H1 (cell line): ENCODE results near the gene C22orf31. TPM values are rescaled to one million over a fixed set of nuclear protein-coding genes. Genes with fewer than 3 reads are reported as not detected.

Source experiments
- CTCF ChIA-PET: fragments of 300-600 bp; sonication (Branson Sonifier 250); formaldehyde crosslinking; loops from one replicate; lab custom pipeline; 2021; ENCODE audit not compliant: partially characterized antibody; lab: Charles Lee
- POLR2A ChIA-PET: fragments of 300-600 bp; sonication (Branson Sonifier 250); formaldehyde crosslinking; loops from one replicate; lab custom pipeline; 2021; ENCODE audit warnings: inconsistent platforms; ENCODE audit not compliant: partially characterized antibody; lab: Charles Lee
- DNase-seq, 2 experiments: peaks; one replicate each; pipeline versions ENCODE4 v3.0.0 to v3.0.0-alpha.2; 2010 to 2022; ENCODE audit warnings: low spot score in 2 of 2, low read depth in 1 of 2, mixed read lengths in 1 of 2
- FAIRE-seq: peaks from 2 replicates; lab custom pipeline; 2011; peaks lifted over from hg19 to GRCh38; lab: Jason Lieb, UNC
- H2AFZ ChIP-seq: 2 replicates; pipeline ENCODE4 v1.8.1; 2012; ENCODE audit warnings: low read length, inconsistent platforms
- H2AK5ac ChIP-seq: 2 replicates; pipeline ENCODE4 v1.6.1; 2013; ENCODE audit warnings: low read depth, low read length
- H2BK120ac ChIP-seq: replicated peaks from 2 replicates; pipeline ENCODE3; 2013; ENCODE audit warnings: low read depth, low read length, inconsistent platforms
- H2BK12ac ChIP-seq: 2 replicates; pipeline ENCODE4 v1.6.1; 2013; ENCODE audit warnings: low read depth, low read length
- H2BK15ac ChIP-seq: 2 replicates; pipeline ENCODE4 v1.6.1; 2013; ENCODE audit warnings: low read length
- H2BK20ac ChIP-seq: 2 replicates; pipeline ENCODE4 v1.6.1; 2013; ENCODE audit warnings: low read length
- H2BK5ac ChIP-seq: 2 replicates; pipeline ENCODE4 v1.6.1; 2013; ENCODE audit warnings: low read depth, low read length
- H3K14ac ChIP-seq: 2 replicates; pipeline ENCODE4 v1.6.1; 2013; ENCODE audit warnings: inconsistent platforms; ENCODE audit not compliant: insufficient read length
- H3K18ac ChIP-seq: 2 replicates; pipeline ENCODE4 v1.6.1; 2013; ENCODE audit warnings: low read length; ENCODE audit errors: extremely low read depth
- H3K23ac ChIP-seq: 2 replicates; pipeline ENCODE4 v1.6.1; 2013; ENCODE audit warnings: inconsistent platforms; ENCODE audit not compliant: insufficient read length
- H3K23me2 ChIP-seq: 2 replicates; pipeline ENCODE4 v1.6.1; 2013; ENCODE audit warnings: low read depth, low read length
- H3K27ac ChIP-seq: 2 replicates; pipeline ENCODE4 v1.6.1; 2011; ENCODE audit warnings: low read depth, low read length, inconsistent platforms
- H3K27me3 ChIP-seq, 4 experiments: replicated peaks in 1 of 4; 1 replicate in 1 of 4; 2 replicates in 3 of 4; pipeline versions ENCODE4 v1.6.1 to v1.8.1; 2011 to 2013; ENCODE audit warnings: low read length in 3 of 4, mild to moderate bottlenecking in 3 of 4, inconsistent platforms in 2 of 4, mixed read lengths in 2 of 4, moderate library complexity in 1 of 4; ENCODE audit not compliant: control insufficient read depth in 3 of 4, insufficient read depth in 3 of 4; ENCODE audit errors: extremely low read depth in 1 of 4
- H3K36me3 ChIP-seq, 4 experiments: 2 replicates each; pipeline versions ENCODE4 v1.6.1 to v1.8.1; 2011 to 2013; ENCODE audit warnings: mild to moderate bottlenecking in 4 of 4, low read length in 3 of 4, moderate library complexity in 2 of 4, control low read depth in 1 of 4, inconsistent platforms in 1 of 4; ENCODE audit not compliant: insufficient read depth in 4 of 4, control insufficient read depth in 2 of 4
- H3K4ac ChIP-seq: replicated peaks from 2 replicates; pipeline ENCODE3; 2013; ENCODE audit warnings: low read length, low read depth, mixed read lengths, inconsistent platforms; ENCODE audit not compliant: insufficient read length
- H3K4me1 ChIP-seq, 4 experiments: replicated peaks in 1 of 4; 1 replicate in 1 of 4; 2 replicates in 3 of 4; pipeline versions ENCODE4 v1.6.1 to v1.8.1; 2011 to 2013; ENCODE audit warnings: low read length in 3 of 4, inconsistent platforms in 2 of 4, mixed read lengths in 1 of 4; ENCODE audit not compliant: insufficient read depth in 4 of 4, control insufficient read depth in 3 of 4
- H3K4me2 ChIP-seq, 2 experiments: 2 replicates each; pipeline versions ENCODE4 v1.6.1 to v1.8.1; 2011 to 2013; ENCODE audit warnings: low read depth in 2 of 2, low read length in 2 of 2, control low read depth in 1 of 2, inconsistent platforms in 1 of 2, mild to moderate bottlenecking in 1 of 2; ENCODE audit not compliant: insufficient read depth in 1 of 2
- H3K4me3 ChIP-seq, 4 experiments: fragments of 200-600, 300-600 bp in 1 of 4; sonication (generic), shearing (Covaris generic), sonication (Bioruptor Twin) in 1 of 4; 2 replicates each; pipeline versions ENCODE4 v1.5.1 to v1.8.1; 2011 to 2016; ENCODE audit warnings: low read length in 4 of 4, low read depth in 3 of 4, control low read depth in 2 of 4, inconsistent platforms in 2 of 4, mild to moderate bottlenecking in 2 of 4, mixed read lengths in 1 of 4, moderate library complexity in 1 of 4; ENCODE audit not compliant: insufficient read depth in 2 of 4; ENCODE audit errors: extremely low read depth in 1 of 4
- H3K56ac ChIP-seq: replicated peaks from 2 replicates; pipeline ENCODE3; 2013; ENCODE audit warnings: low read depth, mild to moderate bottlenecking, mixed read lengths, low read length, inconsistent platforms; ENCODE audit not compliant: insufficient read length
- H3K79me1 ChIP-seq: 2 replicates; pipeline ENCODE4 v1.6.1; 2013; ENCODE audit warnings: low read depth, low read length, control low read depth
- H3K79me2 ChIP-seq, 2 experiments: 2 replicates each; pipeline versions ENCODE4 v1.6.1 to v1.8.1; 2012 to 2013; ENCODE audit warnings: low read length in 2 of 2, mild to moderate bottlenecking in 2 of 2, inconsistent platforms in 1 of 2; ENCODE audit not compliant: insufficient read depth in 2 of 2, control insufficient read depth in 1 of 2
- H3K9ac ChIP-seq, 4 experiments: replicated peaks in 1 of 4; 1 replicate in 1 of 4; 2 replicates in 3 of 4; pipeline versions ENCODE4 v1.6.1 to v1.8.1; 2011 to 2013; ENCODE audit warnings: low read depth in 3 of 4, low read length in 3 of 4, control low read depth in 2 of 4, mild to moderate bottlenecking in 2 of 4, moderate library complexity in 2 of 4, inconsistent platforms in 1 of 4; ENCODE audit errors: extremely low read depth in 1 of 4
- H3K9me3 ChIP-seq, 2 experiments: 2 replicates each; pipeline versions ENCODE4 v1.6.1 to v1.8.1; 2012 to 2013; ENCODE audit warnings: mild to moderate bottlenecking in 2 of 2, moderate library complexity in 2 of 2, control low read depth in 1 of 2, inconsistent platforms in 1 of 2, low read depth in 1 of 2, low read length in 1 of 2, mixed read lengths in 1 of 2; ENCODE audit not compliant: insufficient read depth in 2 of 2
- H4K20me1 ChIP-seq, 2 experiments: replicated peaks in 1 of 2; 2 replicates each; pipeline versions ENCODE3 to v1.8.1; 2011 to 2013; ENCODE audit warnings: inconsistent platforms in 2 of 2, low read length in 2 of 2, mild to moderate bottlenecking in 1 of 2; ENCODE audit not compliant: insufficient read depth in 2 of 2, control insufficient read depth in 1 of 2
- H4K5ac ChIP-seq: 2 replicates; pipeline ENCODE4 v1.6.1; 2013; ENCODE audit warnings: low read length, low read depth, mixed read lengths, inconsistent platforms; ENCODE audit not compliant: insufficient read length
- H4K8ac ChIP-seq: 2 replicates; pipeline ENCODE4 v1.8.0; 2013; ENCODE audit warnings: mild to moderate bottlenecking, moderate library complexity, low read length, inconsistent platforms; ENCODE audit not compliant: insufficient read depth; ENCODE audit errors: extremely low read depth
- H4K91ac ChIP-seq: replicated peaks from 2 replicates; pipeline ENCODE3; 2013; ENCODE audit warnings: low read length, mixed read lengths, inconsistent platforms; ENCODE audit not compliant: insufficient read length
- CHD2 ChIP-seq: IDR thresholded peaks from 2 replicates; pipeline ENCODE4 v1.6.1; 2012; ENCODE audit warnings: low read length, improper control_type of control experiment
- EZH2 ChIP-seq: fragments of 200-600 bp; sonication (generic); IDR thresholded peaks from 2 replicates; pipeline ENCODE4 v1.7.1; 2012; ENCODE audit warnings: low read depth, mild to moderate bottlenecking, moderate library complexity, low read length, inconsistent platforms; ENCODE audit not compliant: severe bottlenecking
- KDM1A ChIP-seq: fragments of 200-600, 300-600 bp; sonication (generic); IDR thresholded peaks from 2 replicates; pipeline ENCODE4 v1.7.1; 2016; ENCODE audit warnings: mild to moderate bottlenecking, low read length, borderline replicate concordance
- NRF1 ChIP-seq: IDR thresholded peaks from 2 replicates; pipeline ENCODE4 v1.6.1; 2011; ENCODE audit warnings: mild to moderate bottlenecking, low read depth, low read length, improper control_type of control experiment
- PHF8 ChIP-seq: fragments of 200-600 bp; sonication (generic); conservative IDR thresholded peaks from 2 replicates; pipeline ENCODE4 v1.7.1; 2012; ENCODE audit warnings: low read depth, mild to moderate bottlenecking, inconsistent platforms, low read length, moderate library complexity
- RNF2 ChIP-seq: fragments of 200-900, 300-1000 bp; sonication (generic); IDR thresholded peaks from 2 replicates; pipeline ENCODE4 v1.7.1; 2016; ENCODE audit warnings: borderline replicate concordance, low read depth, mild to moderate bottlenecking, antibody characterized with exemption, low read length; ENCODE audit not compliant: poor library complexity, severe bottlenecking; ENCODE audit errors: missing control alignments
- SAP30 ChIP-seq: fragments of 300-600 bp; sonication (generic); IDR thresholded peaks from 2 replicates; pipeline ENCODE4 v1.7.1; 2012; ENCODE audit warnings: low read length, moderate library complexity, mild to moderate bottlenecking, inconsistent platforms; ENCODE audit not compliant: insufficient read depth, insufficient replicate concordance
- SP1 ChIP-seq: IDR thresholded peaks from 2 replicates; pipeline ENCODE4 v1.6.1; 2011; ENCODE audit warnings: low read depth, low read length
- TCF12 ChIP-seq: IDR thresholded peaks from 2 replicates; pipeline ENCODE4 v1.6.1; 2011; ENCODE audit warnings: low read depth, mild to moderate bottlenecking, low read length
- WGBS, 2 experiments: shearing (Covaris generic) in 1 of 2; methylation state at CpG; one replicate each; pipeline versions ENCODE4 v1.1.6 to v1.1.7; 2013 to 2015; ENCODE audit warnings: low lambda C conversion rate in 2 of 2, mixed read lengths in 2 of 2, inconsistent platforms in 1 of 2, low coverage in 1 of 2, missing lambda C conversion rate in 1 of 2; ENCODE audit not compliant: insufficient replicate concordance in 2 of 2, insufficient coverage in 1 of 2, insufficient read length in 1 of 2; ENCODE audit errors: extremely low coverage in 1 of 2, missing lambda C conversion rate in 1 of 2; 5-methylcytosine and 5-hydroxymethylcytosine counted together
- polyA plus RNA-seq, 7 experiments: library from polyadenylated mRNA; depleted of rRNA in 3 of 7; stranded (reverse) in 5 of 7; unstranded in 2 of 7; fragments of >200 nt in 5 of 7; fragments of 200-250 nt in 2 of 7; gene quantifications; 1 replicate in 5 of 7; 2 replicates in 1 of 7; 4 replicates in 1 of 7; pipeline versions ENCODE4 v1.2.1 to v1.2.3, GENCODE V29; 2011 to 2013; ENCODE audit warnings: missing spikeins in 2 of 7, mixed read lengths in 2 of 7
- total RNA-seq: library from RNA; stranded (reverse); fragmentation: NEBNext Ultra II Directional; extraction: Animal tissue kit (Norgen Biotek cat#: 25700); gene quantifications from 2 replicates; pipeline ENCODE4 v1.2.1, GENCODE V29; 2021
- TF ChIP-seq, protein P1 (sequence below): IDR thresholded peaks from 2 replicates; pipeline ENCODE4 v1.6.1; 2012; ENCODE audit warnings: inconsistent platforms

C22orf31 gene
- total and polyA plus RNA-seq, 2 of the 8 experiments (the other 6 are each of a cell fraction or from before 2014, with no cell fraction given) = not detected

DNA sequence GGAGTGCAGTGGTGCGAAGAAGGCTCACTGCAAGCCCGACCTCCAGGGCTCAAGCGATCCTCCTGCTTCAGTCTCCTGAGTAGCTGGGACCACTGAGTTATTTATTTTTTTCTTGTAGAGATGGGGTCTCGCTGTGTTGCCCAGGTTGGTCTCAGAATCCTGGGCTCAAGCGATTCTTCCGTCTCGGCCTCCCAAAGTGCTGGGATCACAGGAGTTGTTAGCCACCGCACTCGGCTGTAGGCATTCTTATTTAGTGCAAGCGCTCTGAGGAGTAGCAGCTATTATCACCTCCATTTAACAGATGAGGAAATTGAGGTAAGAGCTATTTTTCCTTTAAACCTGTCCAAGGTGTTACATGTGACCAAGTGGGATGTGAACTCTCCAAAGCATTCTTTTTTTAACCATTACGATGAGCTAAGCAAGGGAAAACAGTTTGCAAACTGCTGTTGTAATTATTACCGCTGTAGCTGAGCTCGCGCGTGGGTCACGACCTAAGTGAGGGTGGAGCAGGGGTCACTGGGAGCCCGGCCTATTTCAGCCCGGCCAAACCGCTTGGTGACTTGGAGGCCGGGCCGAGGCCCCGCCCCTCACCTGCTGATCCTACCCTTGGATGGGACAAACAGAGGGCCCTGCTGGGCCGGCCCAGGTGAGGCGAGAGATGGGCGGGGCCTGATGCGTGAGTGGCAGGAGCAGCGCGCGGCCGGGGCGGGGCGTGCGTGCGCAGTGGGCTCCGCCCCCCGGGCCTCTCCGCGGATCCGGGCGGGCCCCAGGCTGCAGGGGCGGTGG is 10.8 kb upstream of the C22orf31 start:
- H2AFZ ChIP-seq = no peak overlapping the region
- no peaks in the 10 kb centered on the region for H3K36me3 ChIP-seq
- peak overlapping the region in 3 of 4 experiments; percentile 7 to 61 (median 48); a peak in 5 of 8 replicates for H3K4me3 ChIP-seq
- H3K9ac ChIP-seq = no peak overlapping the region
- WGBS, 2 experiments = 32% methylated on average over 30 of the region's 41 CpGs; no CpG with 5 or more reads in 1 of the 2 experiments
- no peak overlapping the region for H3K14ac ChIP-seq
- H2BK15ac ChIP-seq = no peak overlapping the region
- H4K91ac ChIP-seq = no peak overlapping the region
- H3K56ac ChIP-seq = no peak overlapping the region
- no peaks in the 10 kb centered on the region for H3K79me1 ChIP-seq
- no peak overlapping the region for H4K5ac ChIP-seq
- ChIA-PET CTCF (interaction anchor here (0.6 to 1.7 kb wide), 5 partner anchors 82 to 217 kb away, joined by 3 to 6 read pairs (median 5); no protein-coding TSS in a partner anchor), POLR2A (interaction anchor here (0.8 kb wide), 1 partner anchor 331 kb away, joined by 3 read pairs; no protein-coding TSS in a partner anchor)
- TF ChIP-seq EZH2 = no peak
- TF ChIP-seq, protein P1, sequence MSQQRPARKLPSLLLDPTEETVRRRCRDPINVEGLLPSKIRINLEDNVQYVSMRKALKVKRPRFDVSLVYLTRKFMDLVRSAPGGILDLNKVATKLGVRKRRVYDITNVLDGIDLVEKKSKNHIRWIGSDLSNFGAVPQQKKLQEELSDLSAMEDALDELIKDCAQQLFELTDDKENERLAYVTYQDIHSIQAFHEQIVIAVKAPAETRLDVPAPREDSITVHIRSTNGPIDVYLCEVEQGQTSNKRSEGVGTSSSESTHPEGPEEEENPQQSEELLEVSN = 0 out of 2 replicates have a peak, but pooled peaks have one; percentile 13
- 0 out of 2 replicates have a peak, but pooled peaks have one; percentile 41 for TF ChIP-seq TCF12
- peak; percentile 86 for TF ChIP-seq KDM1A
- peak; percentile 44 for TF ChIP-seq NRF1
- no peak for TF ChIP-seq CHD2
- no peak for TF ChIP-seq SAP30
- no peak for TF ChIP-seq SP1
- TF ChIP-seq PHF8 = no peak
- no peak for TF ChIP-seq RNF2
- no peak for FAIRE-seq
- H3K9me3 ChIP-seq = no peaks in the 10 kb centered on the region
- H3K27me3 ChIP-seq = peaks cover 9 to 51% (median 48%) of the 10 kb centered on the region in 4 experiments
- H4K8ac ChIP-seq = no peak overlapping the region
- no peak overlapping the region for H3K18ac ChIP-seq
- H2BK5ac ChIP-seq = no peak overlapping the region; the same call in 1 of the 2 replicates
- no peak overlapping the region for H3K23ac ChIP-seq
- peak; percentile 89 to 99 for DNase-seq
- H2BK20ac ChIP-seq = no peak overlapping the region
- peak overlapping the region; percentile 65; the same call in 1 of the 2 replicates for H2AK5ac ChIP-seq
- peak overlapping the region; percentile 26 to 52; a peak in 3 of 4 replicates for H3K4me2 ChIP-seq
- 0 out of 2 replicates have a peak overlapping the region, but pooled peaks have one; percentile 68 for H2BK12ac ChIP-seq
- no peak overlapping the region for H3K4ac ChIP-seq
- no peak overlapping the region for H3K27ac ChIP-seq
- H3K23me2 ChIP-seq = peaks cover 16% of the 10 kb centered on the region
- H2BK120ac ChIP-seq = no peak overlapping the region
- peaks cover 3 to 8% of the 10 kb centered on the region in 2 experiments for H4K20me1 ChIP-seq
- H3K79me2 ChIP-seq = no peaks in the 10 kb centered on the region
- H3K4me1 ChIP-seq = peaks cover 3 to 9% (median 7%) of the 10 kb centered on the region in 4 experiments
